K562 (cell line): ENCODE measurements around the gene MARCHF9. TPM values are rescaled to one million over a fixed set of nuclear protein-coding genes. Genes with fewer than 3 reads are reported as not detected.

Source experiments
- CEBPG ChIP-seq, 3 experiments: fragments of 200-800 bp in 1 of 3; sonication (Bioruptor generic) in 1 of 3; sonication (generic) in 1 of 3; formaldehyde crosslinking in 1 of 3; IDR thresholded peaks in 2 of 3; conservative IDR thresholded peaks in 1 of 3; 2 replicates each; pipeline versions ENCODE4 v1.6.1 to v1.8.0; 2016 to 2022; ENCODE audit warnings: missing compliant biosample characterization in 2 of 3, missing genetic modification characterization in 2 of 3, mild to moderate bottlenecking in 1 of 3, missing genetic modification reagents in 1 of 3
- E2F6 ChIP-seq, 2 experiments: IDR thresholded peaks; 2 replicates each; pipeline ENCODE4 v1.6.1; 2011; ENCODE audit warnings: borderline replicate concordance in 1 of 2, control low read depth in 1 of 2, low read depth in 1 of 2, low read length in 1 of 2, mild to moderate bottlenecking in 1 of 2, mixed read lengths in 1 of 2, moderate library complexity in 1 of 2; ENCODE audit not compliant: insufficient read depth in 1 of 2, insufficient read length in 1 of 2, poor library complexity in 1 of 2, severe bottlenecking in 1 of 2; ENCODE audit errors: extremely low read depth in 1 of 2
- ZNF830 ChIP-seq: fragments of 250-450 bp; sonication (Bioruptor Pico); IDR thresholded peaks from 2 replicates; pipeline ENCODE4 v1.5.0; 2021; ENCODE audit warnings: mild to moderate bottlenecking
- polyA plus RNA-seq, 8 experiments: library from polyadenylated mRNA; depleted of rRNA in 4 of 8; stranded (reverse) in 5 of 8; unstranded in 3 of 8; fragments of >200 nt; fragmentation: Nextera tagmentation in 2 of 8; fragmentation: Illumina TruSeq in 1 of 8; extraction: Ambion mirVana in 2 of 8; extraction: Trizol in 1 of 8; gene quantifications; 2 replicates each; pipeline versions ENCODE4 v1.2.1 to v1.2.3, GENCODE V29; 2011 to 2014; ENCODE audit warnings: inconsistent platforms in 1 of 8, missing spikeins in 1 of 8
- total RNA-seq, 7 experiments: library from RNA; depleted of rRNA in 6 of 7; stranded (reverse); fragments of >200 nt in 6 of 7; fragmentation: Illumina TruSeq in 2 of 7; extraction: Trizol in 2 of 7; gene quantifications; 2 replicates each; pipeline versions ENCODE4 v1.2.1 to v1.2.3, GENCODE V29; 2011 to 2021; ENCODE audit warnings: low replicate concordance in 1 of 7
- TF ChIP-seq, protein P1 (sequence below), 3 experiments: fragments of 200-800 bp in 1 of 3; sonication (Bioruptor generic) in 1 of 3; sonication (generic) in 1 of 3; formaldehyde crosslinking in 1 of 3; IDR thresholded peaks; 2 replicates each; pipeline versions ENCODE4 v1.6.1 to v1.8.0; 2016 to 2022; ENCODE audit warnings: mild to moderate bottlenecking in 2 of 3, missing compliant biosample characterization in 2 of 3, missing genetic modification characterization in 2 of 3, missing genetic modification reagents in 1 of 3

Gene MARCHF9
- total and polyA plus RNA-seq, 9 of the 15 experiments (the other 6 are each of a cell fraction or from before 2014, with no cell fraction given) = 0.80 to 12.4 (median 6.2) TPM

- TF ChIP-seq, protein P1, sequence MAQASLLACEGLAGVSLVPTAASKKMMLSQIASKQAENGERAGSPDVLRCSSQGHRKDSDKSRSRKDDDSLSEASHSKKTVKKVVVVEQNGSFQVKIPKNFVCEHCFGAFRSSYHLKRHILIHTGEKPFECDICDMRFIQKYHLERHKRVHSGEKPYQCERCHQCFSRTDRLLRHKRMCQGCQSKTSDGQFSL (CRISPR knock-in tag; IDR thresholded peaks at IDR 0.05) = 0 out of 2 replicates have a peak, but pooled peaks have one; percentile 9
- TF ChIP-seq, protein P1 (tag; IDR thresholded peaks at IDR 0.05) = no peak
- no peak for TF ChIP-seq ZNF830 (CRISPR knock-in tag)
- peak; percentile 29; the same call in 1 of the 2 replicates for TF ChIP-seq CEBPG (CRISPR knock-in tag; IDR thresholded peaks at IDR 0.05)
- TF ChIP-seq CEBPG (tag; conservative IDR thresholded peaks at IDR 0.05 in 1 of 2, IDR thresholded peaks at IDR 0.05 in 1 of 2) = no peak
- peak in 1 of 2 experiments; percentile 9 for TF ChIP-seq E2F6 (IDR thresholded peaks at IDR 0.05; ENCODE audit: borderline replicate concordance in 1 of 2, extremely low read depth in 1 of 2, insufficient read depth in 1 of 2, insufficient read length in 1 of 2, low read depth in 1 of 2, low read length in 1 of 2, poor library complexity in 1 of 2, severe bottlenecking in 1 of 2)
- TF ChIP-seq, all 486 proteins: peak for 6
These were observed 4.1 kb upstream of the MARCHF9 start (continued) for GRCh38 chr12:57750561-57751431.
